ENCODE measurements around the gene CMSS1. TPM values are rescaled to one million over a fixed set of nuclear protein-coding genes. Genes with fewer than 3 reads are reported as not detected.

The CMSS1 gene
- total and polyA plus RNA-seq, 11 donors = 13.5 to 48.4 (median 34.8) TPM

DNA sequence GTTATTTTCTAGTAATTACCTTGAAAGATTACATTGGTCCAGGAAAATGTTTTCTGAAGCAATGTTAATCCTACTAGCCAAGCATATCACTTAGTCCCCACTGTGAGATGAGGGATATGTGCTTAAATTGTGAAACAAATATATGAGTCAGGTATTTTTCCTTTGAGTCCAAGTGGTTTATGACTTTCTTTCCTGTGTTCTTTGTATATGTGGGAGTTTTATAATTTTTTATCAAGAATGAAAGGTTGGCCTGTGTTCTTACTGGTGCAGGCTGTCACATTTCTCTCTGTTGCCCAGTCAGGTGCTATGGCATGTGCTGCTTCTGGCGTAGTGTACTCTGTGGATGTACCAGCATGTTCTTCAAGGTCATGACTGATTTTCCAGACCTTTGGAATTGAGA, 147.4 kb downstream of the CMSS1 start:
- intact Hi-C loops (cut with DNase I) = no loop called here
- Histone ChIP-seq H3K36me3 (no peaks in the 10 kb centered on the region), H3K9me3 (no peaks in the 10 kb centered on the region), H3K4me1 (peaks cover 0 to 55% (median 30%) of the 10 kb centered on the region in 12 donors), H3K27ac (peak overlapping the region in 6 of 12 donors; percentile 47 to 79 (median 58)), H3K27me3 (no peaks in the 10 kb centered on the region), H3K4me3 (no peak overlapping the region)
- WGBS, 4 donors = 56 to 72% (median 63%) methylated on average over 1 of the region's 1 CpG
- DNase-seq = peak in 1 of 5 donors; percentile 35
- TF ChIP-seq POLR2A (IDR thresholded peaks at IDR 0.05) = no peak
- TF ChIP-seq CTCF (IDR thresholded peaks at IDR 0.05) = no peak
- peak; percentile 53 to 79 (median 72) for ATAC-seq

- intact Hi-C loops (cut with DNase I) = no loop called here
- ATAC-seq (no peak), DNase-seq (no peak)
- Histone ChIP-seq H3K9me3 (no peaks in the 10 kb centered on the region), H3K36me3 (no peaks in the 10 kb centered on the region), H3K4me3 (no peak overlapping the region), H3K27me3 (no peaks in the 10 kb centered on the region), H3K4me1 (peaks cover 0 to 50% (median 24%) of the 10 kb centered on the region in 12 donors), H3K27ac (peak overlapping the region in 8 of 12 donors; percentile 34 to 79 (median 54))
- no peak for TF ChIP-seq CTCF (IDR thresholded peaks at IDR 0.05)
- TF ChIP-seq POLR2A (IDR thresholded peaks at IDR 0.05) = no peak
- WGBS, 4 donors = 98 to 100% (median 99%) methylated on average over 3 of the region's 3 CpGs
These were observed 148.2 kb downstream of the CMSS1 start for GRCh38 chr3:99965681-99966408.

DNA sequence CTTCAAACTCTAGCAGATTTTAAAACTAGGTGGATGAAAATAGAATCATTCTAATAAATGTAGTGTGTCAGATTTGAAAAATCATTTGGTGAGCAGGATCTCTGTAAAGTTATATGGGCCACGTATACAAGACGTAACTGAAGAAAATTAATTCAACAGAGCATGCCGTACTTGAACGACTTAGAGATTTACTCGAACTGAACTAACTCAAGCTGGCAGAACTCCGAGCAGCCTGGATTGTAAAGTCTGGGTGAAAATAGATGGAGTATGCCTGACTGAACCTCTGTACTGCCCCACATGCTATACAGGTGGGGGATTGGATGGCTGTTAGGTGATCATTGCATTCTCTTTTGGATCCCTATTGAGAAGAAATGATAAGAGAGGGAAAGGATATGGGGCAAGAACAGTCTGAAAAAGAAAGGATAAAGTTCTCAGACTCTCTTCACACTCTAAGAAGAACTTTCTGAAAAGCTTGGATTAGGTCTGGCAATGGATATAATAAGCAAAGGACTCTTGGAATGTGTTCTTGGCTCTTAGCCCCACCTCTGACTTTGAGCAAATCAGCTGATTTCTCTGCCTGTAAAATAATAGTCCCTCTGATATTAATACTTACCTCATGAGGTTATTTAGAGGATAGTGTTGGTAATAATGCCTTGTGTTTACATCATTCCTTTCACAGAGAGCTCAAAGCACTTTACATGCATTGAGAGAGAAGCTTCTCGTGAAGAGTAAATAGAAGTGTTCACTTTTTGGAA, 149.2 kb downstream of the CMSS1 start:
- peaks cover 0 to 42% (median 19%) of the 10 kb centered on the region in 12 donors for H3K4me1 ChIP-seq
- H3K27me3 ChIP-seq = no peaks in the 10 kb centered on the region
- H3K36me3 ChIP-seq = no peaks in the 10 kb centered on the region
- 82 to 89% (median 83%) methylated on average over 7 of the region's 7 CpGs for WGBS, 4 donors
- intact Hi-C loops (cut with DNase I) = no loop called here
- peak overlapping the region in 6 of 12 donors; percentile 5 to 79 (median 56) for H3K27ac ChIP-seq
- ATAC-seq (peak in 1 of 4 donors; percentile 12), DNase-seq (no peak)
- H3K9me3 ChIP-seq = no peaks in the 10 kb centered on the region
- no peak for TF ChIP-seq CTCF (IDR thresholded peaks at IDR 0.05)
- no peak for TF ChIP-seq POLR2A (IDR thresholded peaks at IDR 0.05)
- no peak overlapping the region for H3K4me3 ChIP-seq

DNA sequence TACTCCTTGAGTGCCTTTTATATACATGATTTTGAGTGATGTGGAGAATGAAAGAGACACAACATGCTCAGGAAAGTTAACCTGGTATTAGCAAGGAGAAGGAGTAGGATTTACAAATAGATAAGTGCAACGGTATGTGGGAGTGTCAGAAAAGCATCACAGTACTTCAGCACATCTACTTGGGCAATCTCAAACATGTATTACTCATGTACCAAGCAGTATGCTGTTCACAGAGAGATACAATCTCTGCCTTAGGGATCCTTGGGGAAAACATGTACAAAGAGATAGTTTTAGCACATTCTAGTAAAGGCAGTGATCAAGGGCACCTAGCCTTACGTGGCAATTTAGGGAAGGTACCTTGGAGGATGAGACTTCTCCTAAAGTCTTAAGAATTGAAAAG, 150.1 kb downstream of the CMSS1 start:
- Histone ChIP-seq H3K9me3 (no peaks in the 10 kb centered on the region), H3K27ac (peak overlapping the region in 1 of 12 donors; percentile 59), H3K27me3 (no peaks in the 10 kb centered on the region), H3K36me3 (no peaks in the 10 kb centered on the region), H3K4me1 (peaks cover 0 to 36% (median 17%) of the 10 kb centered on the region in 12 donors), H3K4me3 (no peak overlapping the region)
- TF ChIP-seq CTCF (IDR thresholded peaks at IDR 0.05) (no peak), POLR2A (IDR thresholded peaks at IDR 0.05) (no peak)
- 83 to 94% (median 87%) methylated on average over 2 of the region's 2 CpGs for WGBS, 4 donors
- no peak for ATAC-seq
- DNase-seq = no peak
- intact Hi-C loops (cut with DNase I) = no loop called here

All from heart left ventricle (tissue), 16 donors.